HG03565 (cell line): ENCODE results near the gene VEPH1.
A peak's percentile ranks its signal among the peaks of the same experiment; 100 is the strongest.

Source experiments
- ATAC-seq: cut with Tn5 transposase; IDR thresholded peaks from one replicate; pipeline ENCODE4 v1.9.1; 2021; ENCODE audit warnings: mild to moderate bottlenecking, moderate library complexity; ENCODE audit not compliant: unreplicated experiment

VEPH1 gene

GRCh38 chr3:157502916-157503595 lies at the start of gene VEPH1:
VEPH1 (minus strand) TSS chr3:157503416; CDS start chr3:157495349, 8,067 bp downstream.
- no peak for ATAC-seq

DNA sequence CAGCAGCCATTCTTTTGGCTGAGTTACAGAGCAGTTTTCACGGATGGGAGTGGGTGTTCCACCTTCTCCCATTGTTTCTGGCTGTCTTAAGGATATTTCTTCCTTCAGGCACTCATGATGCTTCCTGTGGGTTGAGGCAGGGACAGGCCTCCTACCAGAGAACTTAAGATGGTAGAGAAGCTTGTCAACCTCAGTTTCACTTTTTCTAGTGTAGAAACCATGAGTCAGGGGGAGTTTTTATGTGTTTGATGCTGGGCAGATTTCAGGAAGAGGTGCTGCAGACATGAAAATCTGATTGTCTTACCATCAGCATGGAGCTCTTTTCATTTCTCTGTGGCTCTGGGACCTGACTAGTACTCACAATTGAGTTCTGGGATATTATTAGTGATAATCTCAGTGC lies 48.7 kb upstream of the VEPH1 start:
- ATAC-seq: peak; percentile 58

DNA sequence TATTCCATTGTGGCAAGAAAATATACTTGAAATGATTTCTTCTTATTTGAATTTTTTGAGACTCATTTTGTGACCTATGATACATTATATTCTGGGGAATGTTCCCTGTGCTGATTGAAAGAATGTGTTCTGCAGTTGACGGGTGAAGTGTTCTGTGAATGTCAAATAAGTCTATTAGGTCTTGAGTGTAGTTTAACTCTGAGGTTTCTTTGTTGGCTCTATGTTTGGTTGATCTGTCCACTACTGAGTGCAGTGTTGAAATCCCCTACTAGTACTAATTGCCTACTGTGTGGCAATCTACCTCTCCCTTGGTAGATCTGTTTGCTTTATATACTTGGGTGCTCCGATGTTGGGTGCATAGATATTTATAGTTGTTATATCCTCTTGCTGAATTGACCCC lies 46.3 kb upstream of the VEPH1 start:
- ATAC-seq: no peak

DNA sequence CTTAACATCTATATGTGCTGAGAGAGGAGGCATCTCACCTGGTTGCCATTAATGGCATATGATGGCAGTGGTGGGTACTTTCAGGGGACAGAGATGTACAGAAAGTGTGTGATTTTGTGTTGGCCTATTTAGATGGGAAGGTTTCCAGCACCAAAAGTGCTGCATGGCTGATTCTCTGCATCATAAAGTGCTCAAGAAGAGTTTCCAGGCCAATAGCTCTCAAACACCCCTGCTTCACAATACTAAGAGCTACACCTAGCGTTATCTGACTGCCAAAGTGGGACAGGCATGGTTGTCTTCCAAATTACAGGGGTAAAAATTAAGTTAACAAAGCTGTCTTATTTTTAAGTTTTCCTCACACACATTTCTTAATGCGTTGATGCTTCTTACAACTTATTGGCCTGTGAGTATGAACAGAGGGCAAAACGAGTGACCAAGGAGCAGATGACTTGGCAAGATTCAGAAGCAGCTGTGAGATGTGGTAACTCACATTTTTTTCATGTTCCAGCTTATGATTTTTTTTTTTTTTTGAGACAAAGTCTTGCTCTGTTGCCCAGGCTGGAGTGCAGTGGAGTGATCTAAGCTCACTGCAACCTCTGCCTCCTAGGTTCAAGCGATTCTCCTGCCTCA lies 41.4 kb upstream of the VEPH1 start:
- no peak for ATAC-seq

- no peak for ATAC-seq
Observed at GRCh38 chr3:157543501-157544035, 40.4 kb upstream of the VEPH1 start.

GRCh38 chr3:157542711-157543500 lies 39.7 kb upstream of the VEPH1 start:
- no peak for ATAC-seq

DNA sequence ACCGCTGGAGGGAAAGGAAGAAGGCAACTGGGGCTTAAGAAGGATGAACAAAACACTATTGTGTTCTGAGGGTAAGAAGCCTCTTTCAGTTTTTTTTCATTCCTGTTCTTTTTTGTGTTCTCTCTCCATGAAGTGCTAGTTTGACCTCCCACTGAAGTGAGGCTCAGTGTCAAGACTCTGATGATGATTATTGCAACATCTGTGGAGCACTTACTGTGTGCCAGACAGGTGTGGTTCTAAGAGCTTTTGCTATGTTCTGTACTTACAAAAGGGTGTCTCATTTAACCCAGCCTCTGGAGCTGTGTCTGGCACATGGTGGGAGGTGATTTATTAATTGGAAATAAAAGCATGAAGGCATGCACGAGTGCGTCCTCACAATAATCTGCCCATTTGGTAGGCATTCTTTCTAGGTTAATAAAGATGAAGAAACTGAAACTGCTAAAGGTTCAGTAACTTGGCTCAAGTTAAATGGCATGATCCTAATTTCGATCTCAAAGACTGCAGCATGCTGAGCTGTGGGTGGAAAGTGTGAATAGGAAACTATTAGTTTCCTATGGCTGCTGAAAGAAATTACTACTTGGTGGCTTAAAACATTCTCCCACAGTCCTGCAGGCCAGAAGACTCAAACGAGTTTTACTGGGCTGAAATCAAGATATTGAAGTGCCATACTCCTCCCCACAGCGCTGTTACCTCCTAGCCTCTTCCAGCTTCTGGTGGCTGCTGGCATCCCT lies 38.5 kb upstream of the VEPH1 start:
- ATAC-seq: no peak

- ATAC-seq: no peak
Observed at GRCh38 chr3:157540656-157541055, 37.4 kb upstream of the VEPH1 start.

GRCh38 chr3:157535667-157536066 lies 32.5 kb upstream of the VEPH1 start:
- ATAC-seq: no peak

DNA sequence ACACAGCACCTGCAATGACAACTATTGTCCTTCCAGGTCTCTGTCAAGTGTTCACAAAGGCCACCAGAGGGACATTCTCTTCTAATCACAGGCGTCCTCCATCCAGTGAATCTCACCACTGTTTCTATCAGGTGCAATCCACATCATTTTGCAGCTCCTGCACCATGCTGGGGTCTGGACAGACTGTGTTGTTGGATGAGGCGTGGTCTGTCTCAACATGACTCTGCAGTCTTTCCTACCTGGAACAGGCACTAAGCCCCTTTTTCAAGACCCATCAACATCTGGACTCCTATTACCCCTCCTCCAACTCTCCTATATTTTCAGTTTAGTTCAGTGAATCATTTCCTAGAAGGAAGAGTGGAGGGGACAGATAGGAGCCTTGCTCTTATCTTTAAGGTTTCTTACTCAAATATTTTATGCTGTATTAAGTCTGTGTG lies 31.5 kb upstream of the VEPH1 start:
- ATAC-seq: no peak

DNA sequence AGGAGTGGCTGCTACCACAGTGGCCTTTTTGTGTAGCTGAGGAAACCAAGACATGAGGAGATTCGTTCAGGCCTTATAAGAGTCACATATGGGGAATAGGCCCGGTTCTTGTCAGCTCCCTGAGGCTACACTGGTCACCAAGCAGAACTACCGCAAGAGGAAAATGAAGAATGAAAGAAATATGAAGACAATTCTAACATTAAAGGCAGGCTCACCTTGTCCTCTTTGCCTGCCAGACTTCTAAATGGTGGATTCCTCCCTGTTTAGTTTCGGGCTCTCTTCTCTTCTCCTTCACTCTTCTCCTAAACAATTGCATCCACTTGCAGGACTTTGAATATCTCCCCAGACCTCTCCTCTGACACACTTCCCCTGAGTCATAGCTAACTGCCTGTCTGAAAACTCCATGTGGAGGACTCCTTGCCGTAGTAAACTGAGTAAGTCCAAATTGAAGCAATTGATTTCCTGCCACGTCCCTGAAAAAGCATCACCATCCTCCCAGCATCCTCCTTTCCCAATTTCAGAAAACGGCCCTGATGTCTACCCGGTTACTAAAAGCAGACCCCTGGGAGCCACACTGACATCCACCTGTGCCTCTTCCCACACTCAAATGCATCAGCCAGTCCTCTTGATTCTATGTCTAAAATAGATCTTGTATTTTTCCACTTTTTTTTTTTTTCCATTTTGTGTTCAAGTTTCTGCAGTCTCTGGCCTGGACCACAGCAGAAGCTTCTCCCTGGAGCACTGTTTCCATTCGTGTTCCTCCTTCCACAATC lies 30.3 kb upstream of the VEPH1 start:
- ATAC-seq: no peak

DNA sequence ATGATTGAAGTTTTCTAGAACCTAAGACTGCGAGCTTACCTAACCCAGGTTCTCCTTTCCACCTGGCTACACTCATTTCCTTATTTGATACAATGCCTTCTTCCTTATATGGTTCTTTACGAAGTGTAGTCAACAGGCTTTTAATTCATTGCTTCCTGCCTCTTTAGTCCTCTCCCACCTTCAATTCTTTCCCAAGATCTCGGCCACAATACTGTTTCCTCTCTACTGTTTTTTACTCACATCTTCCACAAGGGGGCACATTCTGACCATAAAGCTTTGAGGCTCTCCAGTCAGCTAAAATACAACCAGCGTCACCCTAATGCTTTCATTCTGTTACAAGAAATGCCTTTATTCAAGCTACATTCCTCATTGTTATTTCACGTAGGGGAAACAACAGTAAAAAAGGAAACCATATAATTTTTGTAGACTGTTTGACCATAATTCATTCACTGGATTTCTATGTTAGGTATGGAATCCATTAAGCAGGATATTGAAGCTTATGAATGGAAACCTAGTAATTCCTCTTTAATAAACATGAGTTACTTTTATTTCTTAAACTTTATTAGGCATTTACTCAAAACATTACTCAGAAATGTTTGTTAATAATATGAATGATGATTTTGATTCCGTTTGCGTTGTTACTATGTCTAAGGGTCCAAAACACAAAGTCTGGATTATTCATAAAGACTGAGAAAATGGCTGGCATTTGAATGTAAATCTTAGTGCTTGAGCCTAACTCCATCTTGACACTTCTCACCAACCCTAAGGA lies 29.5 kb upstream of the VEPH1 start:
- peak; percentile 86 for ATAC-seq

GRCh38 chr3:157531771-157532170 lies 28.6 kb upstream of the VEPH1 start:
- ATAC-seq: no peak

DNA sequence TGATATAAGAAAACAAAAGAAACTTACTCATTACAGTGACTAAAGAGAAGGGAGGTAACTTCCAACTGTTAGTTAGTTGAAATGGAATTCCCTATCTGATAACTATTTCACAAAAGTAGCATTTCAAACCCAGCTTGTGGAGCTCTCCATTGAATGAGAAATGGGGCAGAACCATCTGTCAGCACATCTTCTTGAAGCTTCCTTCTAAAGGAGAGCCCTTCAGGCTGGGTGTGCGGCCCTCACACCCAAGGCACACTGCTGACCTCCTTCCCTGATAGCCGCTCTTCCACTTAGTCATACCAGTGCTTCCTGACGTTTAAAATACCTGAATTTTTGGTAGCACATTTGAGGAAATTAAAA lies 28.1 kb upstream of the VEPH1 start:
- no peak for ATAC-seq

- no peak for ATAC-seq
Observed at GRCh38 chr3:157530637-157531300, 27.6 kb upstream of the VEPH1 start.

DNA sequence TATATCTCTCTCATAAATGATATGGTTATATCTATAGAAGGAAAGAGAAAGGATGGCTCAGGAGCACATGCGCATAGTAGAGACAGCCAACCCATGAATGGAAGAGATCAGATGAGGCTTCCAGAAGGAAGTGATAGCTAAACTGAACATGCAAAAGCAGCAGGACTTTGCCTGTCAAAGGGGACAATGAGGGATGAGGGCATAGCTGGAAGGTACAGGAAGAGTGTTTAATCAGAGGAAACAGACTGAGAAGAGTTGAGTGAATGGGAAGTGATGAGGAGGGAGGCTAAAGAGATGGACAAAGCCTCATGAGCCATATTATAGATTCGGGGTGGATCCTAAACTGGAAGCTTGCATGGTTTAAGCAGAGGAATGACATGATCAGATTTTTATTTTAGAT lies 26.5 kb upstream of the VEPH1 start:
- ATAC-seq: no peak

DNA sequence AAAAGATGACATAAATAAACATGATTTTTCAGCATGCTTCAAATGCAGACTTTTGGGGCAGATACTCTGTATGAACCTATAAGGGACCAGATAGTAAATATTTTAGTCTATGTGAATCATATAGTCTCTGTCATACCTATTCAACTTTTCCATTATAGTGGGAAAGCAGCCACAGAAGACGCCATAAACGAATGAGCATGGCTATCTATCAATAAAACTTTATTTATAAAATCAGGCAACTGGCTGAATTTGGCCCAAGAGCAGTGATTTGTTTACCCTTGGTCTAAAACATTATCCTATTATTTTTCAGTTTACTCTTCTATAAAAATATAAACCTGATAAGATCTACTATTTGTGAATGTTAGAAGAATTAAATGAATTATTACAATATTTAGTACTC lies 25.9 kb upstream of the VEPH1 start:
- no peak for ATAC-seq

- ATAC-seq: no peak
Observed at GRCh38 chr3:157527131-157527881, 24.1 kb upstream of the VEPH1 start.
